Stimulated activated CD4-positive, alpha-beta T cell treated with anti-CD3 and anti-CD28 coated beads, Interleukin-2, amount 100 ng/mL, for 4 hours (primary cell): Measurements from ENCODE around the gene VAMP7.
A peak's percentile ranks its signal among the peaks of the same experiment; 100 is the strongest.
"Not testable (repeated sequence)": the region's sequence is repeated elsewhere in the genome, so short reads cannot be mapped to it uniquely, and the experiment has no call there.

Source experiments
- DNase-seq: peaks from one replicate; pipeline ENCODE4 v3.0.0-alpha.2; 2020; ENCODE audit warnings: low read depth

The VAMP7 gene, protein sequence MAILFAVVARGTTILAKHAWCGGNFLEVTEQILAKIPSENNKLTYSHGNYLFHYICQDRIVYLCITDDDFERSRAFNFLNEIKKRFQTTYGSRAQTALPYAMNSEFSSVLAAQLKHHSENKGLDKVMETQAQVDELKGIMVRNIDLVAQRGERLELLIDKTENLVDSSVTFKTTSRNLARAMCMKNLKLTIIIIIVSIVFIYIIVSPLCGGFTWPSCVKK

DNA sequence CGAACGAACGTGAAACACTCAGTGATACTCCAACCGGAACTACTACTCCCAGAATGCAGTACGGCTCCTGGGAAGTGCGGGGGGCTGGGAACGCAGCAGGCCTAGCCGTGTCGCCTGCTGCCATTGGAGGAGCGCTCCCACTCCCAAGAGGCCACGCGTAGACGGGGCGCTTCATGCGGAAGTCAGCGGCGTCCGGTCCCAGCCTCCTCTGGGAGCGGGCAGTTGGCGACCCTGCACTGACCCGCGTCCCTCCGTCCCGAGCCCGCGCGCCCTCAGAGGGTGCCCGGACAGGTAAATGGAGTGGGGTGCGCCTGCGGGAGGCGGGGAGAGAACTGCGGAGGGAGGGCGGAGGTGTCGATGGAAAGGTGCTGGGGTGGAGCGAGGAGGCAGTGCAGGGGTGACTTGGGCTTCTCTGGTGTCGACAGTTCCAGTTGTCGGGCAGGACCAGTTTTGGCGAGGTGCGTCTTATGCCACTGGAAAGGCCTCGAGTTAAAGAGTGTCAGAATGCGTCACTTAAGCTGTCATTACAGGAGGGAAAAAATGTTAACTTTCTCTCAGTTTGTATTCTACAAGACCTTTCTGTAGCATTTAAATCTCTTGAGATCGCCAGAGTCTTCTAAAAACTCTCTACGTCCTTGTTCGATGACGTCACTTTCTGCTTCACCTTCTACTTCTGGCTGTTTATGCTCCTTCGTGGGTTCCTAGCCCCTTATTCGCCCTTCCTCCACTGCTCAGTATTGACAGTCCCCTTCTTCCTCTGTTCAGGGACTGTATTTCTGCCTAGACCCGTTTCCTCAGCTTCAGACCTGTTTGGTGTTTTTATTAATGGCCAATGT is at the start of gene VAMP7:
VAMP7 (plus strand) TSS at position 188 of the 836 bp plus-strand sequence. CDS start 8,122 bp downstream, outside the sequence.
- DNase-seq, result peak; percentile 68

DNA sequence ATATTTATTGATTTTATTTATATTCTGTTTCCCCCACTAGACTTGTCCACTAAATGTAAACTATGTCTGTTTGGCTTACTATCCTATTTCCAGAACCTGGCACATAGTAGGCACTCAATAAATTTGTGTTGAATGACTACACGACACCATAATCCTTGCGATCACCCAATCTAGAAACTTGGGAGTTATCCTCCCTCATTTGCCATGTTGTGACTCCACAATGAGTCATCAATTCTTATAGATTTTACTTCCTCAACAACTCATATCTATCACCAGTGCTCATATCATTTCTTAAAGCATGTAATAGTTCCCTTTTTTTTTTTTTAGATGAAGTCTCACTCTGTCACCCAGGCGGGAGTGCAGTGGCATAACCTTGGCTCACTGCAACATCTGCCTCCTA is 39.9 kb upstream of the VAMP7 start:
- DNase-seq, result no peak

DNA sequence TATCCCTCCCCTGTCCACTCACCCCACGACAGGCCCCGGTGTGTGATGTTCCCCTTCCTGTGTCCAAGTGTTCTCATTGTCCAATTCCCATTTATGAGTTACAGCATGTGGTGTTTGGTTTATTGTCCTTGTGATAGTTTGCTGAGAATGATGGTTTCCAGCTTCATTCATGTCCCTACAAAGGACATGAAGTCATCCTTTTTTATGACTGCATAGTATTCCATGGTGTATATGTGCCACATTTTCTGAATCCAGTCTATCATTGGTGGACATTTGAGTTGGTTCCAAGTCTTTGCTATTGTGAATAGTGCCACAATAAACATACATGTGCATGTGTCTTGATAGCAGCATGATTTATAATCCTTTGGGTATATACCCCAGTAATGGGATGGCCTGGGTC is 29.4 kb upstream of the VAMP7 start:
- not testable (repeated sequence) for DNase-seq

DNA sequence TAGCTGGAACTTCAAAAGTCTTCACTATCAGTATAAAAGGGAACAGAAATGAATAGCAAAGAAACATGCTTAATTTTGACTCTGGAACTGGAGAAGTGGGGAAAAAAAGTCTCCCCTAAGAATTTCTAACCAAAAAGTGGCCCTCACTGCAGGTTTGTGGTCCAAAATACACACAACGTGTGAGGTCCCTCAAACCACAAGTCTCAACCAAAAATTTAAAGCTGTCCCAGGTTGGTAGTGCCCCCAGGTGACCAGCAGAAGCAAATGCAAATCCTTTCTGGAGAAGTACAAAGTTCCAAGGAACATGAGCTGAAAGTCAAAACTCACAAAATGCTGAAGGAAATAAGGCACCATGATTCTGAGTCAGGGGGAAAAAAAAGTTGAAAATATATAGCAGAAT is 23.6 kb upstream of the VAMP7 start:
- no peak for DNase-seq

DNA sequence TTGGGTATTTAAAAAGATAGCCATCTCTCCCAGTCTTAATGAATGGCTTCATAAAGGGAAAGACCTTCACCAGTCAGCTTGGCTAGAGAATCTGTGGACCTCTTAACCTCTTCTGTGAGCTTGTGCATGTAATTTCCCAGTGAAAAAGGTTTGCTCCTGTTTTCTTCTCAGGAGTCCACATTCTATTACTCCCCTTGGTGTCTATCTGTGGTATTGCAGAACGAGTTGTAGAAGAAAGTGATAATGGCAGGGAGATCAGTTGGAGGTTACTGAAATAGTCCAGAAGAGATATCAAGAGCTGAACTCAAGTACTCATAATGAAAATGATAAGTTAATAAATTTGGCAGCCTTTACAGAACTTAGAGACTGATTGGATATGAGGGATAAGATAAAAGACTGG is 16.5 kb upstream of the VAMP7 start:
- DNase-seq, result no peak

DNA sequence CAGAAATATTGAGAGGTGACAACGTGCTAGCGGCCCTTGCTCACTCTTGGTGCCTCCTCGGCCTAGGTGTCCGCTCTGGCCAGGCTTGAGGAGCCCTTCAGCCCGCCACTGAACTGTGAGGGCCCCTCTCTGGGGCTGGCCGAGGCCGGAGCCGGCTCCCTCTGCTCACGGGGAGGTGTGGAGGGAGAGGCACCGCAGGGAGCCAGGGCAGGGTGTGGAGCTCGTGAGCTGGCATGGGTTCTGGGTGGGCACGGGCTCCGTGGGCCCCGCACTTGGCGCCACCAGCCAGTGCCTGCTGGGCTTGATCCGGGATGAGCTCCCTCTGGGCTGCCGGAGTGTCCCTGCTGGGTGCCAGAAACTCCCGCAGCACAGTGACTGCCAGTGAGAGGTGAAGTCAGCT is 16.0 kb upstream of the VAMP7 start:
- no peak for DNase-seq

DNA sequence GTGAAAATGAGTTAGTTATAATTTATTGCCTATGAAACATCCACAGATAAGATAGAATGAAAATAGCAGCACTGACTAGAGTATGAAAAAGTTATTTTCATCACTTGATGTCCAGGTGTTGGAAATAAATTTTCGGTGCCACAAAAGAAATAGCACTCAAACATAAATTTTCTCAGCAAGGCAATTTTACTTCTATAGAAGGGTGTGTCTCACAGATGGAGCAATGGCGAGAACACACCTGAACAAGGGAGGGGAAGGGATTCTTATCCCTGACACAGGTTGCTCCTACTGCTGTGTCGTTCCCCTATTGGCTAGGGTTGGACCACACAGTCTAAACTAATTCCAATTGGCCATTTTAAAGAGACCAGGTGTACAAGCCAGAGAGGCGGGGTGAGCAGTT is 13.3 kb upstream of the VAMP7 start:
- no peak for DNase-seq

DNA sequence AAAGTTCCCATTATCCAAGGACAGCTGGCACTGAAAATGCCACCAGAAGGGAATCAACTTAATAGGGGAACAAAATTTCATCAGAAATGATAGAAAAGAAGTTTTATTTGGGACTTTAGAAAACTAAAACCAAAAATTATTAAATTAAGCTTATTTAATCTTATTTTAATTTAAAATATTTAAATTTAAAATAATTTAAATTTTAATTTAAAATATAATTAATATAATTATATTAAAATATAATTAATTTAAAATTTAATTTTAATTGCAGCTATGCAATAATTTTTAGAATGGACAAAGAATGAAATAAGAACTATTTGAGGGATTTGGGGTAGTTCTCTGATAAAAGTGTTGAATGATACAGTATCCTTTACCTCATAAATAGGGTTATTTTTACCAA is 10.2 kb upstream of the VAMP7 start:
- no peak for DNase-seq

DNA sequence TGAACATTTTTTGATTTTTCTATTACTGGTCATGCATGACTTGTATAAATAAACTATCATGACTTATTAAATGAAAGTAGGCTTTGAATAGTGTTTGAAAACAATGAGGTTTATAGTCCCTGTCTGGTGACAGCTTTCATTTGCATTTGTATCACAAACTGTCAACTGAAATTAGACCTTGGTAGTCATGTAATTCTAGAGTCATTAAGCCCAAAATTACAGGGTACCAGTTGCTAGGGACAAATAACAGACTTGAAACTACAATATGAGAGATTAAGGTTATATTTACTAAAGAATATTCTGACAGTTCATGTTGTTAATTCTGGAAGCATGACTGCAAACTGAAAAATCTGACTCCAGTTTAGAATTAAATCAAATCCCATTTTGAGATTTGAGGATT is 9.2 kb upstream of the VAMP7 start:
- DNase-seq, result no peak

DNA sequence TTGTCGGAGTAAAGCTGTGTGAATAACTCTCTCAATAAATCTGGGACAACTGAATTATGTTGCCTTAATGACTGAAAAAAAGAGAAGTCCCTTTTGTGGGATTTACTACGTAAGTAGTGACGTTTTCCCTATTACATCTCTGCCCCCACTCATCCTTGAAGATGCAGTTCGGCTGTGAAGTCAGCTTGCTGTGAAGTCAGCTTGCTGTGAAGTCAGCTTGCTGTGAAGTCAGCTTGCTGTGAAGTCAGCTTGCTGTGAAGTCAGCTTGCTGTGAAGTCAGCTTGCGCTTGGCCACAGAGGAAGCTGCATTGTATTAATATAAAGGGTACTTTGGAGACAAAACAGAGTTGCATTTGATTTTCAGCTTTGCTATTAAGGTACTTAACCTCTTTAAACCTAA is 8.0 kb upstream of the VAMP7 start:
- DNase-seq, result no peak

DNA sequence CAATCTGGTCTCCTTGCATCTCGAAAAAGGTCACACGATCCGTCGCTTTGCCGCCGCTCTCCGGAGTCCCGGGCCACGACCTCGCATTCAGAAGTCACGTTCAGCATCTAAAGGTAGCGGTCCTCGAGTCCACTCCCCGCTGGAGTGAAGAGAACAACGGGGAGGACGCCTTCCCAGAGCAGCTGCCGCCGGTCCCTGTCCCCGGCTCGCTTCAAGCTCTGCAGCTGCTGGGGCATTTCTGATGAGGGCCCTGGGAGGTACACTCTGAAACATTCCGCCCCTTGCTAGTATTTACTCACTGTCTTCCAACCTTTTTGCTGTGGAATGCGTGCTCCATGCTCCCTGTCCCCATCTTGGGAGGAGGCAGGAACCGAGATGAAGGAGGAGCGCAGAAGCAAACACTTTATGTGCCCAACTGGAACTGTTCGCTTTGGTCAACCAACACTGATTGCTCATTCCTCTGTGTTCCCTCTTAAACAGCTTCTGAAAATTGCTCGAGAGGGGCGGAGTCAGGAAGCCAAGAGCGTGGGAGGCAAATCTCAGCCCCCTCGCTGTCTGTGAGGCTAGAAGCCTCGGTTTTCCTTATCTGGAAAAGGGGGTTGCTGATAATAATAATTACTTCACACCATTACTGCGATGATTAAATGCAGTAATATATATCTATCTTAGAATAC is 6.4 kb upstream of the VAMP7 start:
- DNase-seq, result no peak

DNA sequence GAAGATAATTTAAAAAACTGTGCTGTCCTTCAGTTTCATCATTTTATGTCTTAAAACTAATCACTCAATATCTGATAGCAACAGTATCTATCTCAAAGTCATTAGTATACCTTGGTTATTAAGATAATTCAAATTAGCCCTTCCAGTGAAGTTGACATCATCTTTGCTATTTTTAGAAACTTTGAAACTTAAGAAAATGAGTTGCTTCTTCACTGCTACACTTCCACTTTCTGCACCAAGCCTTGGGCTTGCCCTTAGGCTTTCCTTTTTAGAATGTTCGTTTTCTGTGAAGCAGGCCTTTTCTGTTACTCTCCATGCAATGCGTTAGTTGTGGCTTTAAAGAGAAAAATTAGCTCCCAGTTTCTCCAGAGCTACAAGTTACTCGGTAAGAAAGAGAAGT is 4.4 kb upstream of the VAMP7 start:
- DNase-seq, result no peak

DNA sequence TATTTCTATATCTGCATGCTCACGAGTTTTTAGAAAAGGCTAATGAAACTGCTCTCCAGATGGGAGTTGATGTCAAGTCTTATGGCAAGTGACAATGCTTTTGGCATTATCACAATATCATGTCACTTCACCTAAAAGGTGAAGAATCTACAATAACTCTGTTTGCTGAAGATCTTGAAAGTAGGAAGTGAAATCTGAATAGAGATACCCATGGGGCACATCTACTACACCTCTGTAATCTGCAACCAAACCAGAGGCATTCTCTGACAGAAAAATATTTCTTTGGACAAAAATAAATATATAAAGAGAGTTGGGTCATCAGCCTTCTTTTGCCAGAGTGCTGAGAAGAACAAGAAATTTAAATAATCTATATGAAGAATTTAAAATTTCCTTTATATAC is 3.9 kb upstream of the VAMP7 start:
- DNase-seq, result no peak

DNA sequence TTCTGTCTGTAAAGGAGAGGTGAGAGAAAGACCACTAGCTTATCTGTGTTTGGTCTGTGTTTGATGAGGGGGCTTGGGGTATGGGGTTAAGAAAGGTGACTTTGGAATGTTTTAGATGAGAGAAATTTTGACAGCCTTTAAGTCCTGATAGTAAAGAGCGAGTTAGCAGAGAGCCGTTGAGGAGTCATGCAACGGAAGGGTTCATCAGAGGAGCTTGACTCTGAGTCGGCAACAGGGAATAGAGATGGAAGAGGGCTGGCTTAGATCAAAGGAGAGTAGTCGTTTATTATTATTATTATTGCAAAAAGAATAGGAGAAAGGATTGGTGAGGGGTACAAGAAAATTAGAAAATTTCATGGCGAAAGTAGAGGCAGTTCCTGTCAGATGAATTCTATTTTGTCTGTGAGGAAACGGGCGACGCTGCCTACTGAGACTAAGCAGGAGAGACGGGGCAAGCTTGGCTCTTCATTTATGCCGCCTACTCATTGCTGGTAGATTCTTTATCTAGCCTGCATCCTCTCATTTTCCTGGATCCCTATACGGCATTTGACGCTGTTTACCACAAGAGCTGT is 473 bp upstream of the VAMP7 start:
- no peak for DNase-seq

DNA sequence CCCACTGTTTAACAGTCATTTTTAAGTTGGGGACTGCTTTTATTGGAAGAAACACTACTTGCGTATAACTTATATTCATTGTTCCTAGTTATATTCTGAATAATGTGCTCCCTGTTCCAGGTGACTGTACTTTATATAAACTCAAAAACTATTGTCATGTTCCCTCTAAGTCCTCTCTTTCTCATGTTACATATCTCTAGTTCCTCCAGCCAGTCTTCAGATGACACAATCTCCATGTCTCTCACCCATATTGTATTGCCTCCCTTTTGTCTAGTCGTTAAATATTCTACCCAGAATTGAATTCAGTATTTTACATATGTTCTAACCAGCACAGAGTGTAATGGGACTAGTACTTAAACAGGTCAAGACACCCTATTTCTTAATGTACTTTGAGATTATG is 5.3 kb downstream of the VAMP7 start:
- no peak for DNase-seq

DNA sequence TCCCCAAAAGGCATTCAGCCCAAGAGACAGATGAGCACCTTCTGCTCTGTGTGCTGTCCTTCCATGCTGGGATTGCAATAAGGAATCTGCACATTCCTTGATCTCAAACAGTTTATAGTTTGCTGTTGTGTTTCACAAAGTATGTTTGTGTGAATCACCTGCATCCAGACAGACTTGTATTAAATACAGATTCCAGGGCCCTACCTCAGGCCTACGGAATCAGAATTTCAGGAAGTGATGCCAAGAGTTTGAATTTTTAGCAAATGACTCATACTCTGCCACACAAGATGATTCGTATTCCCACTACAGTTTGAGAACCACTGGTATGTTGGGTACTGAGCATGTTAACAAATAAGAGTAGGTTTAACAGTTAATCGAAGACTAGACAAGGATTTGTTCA is 7.0 kb downstream of the VAMP7 start:
- no peak for DNase-seq

DNA sequence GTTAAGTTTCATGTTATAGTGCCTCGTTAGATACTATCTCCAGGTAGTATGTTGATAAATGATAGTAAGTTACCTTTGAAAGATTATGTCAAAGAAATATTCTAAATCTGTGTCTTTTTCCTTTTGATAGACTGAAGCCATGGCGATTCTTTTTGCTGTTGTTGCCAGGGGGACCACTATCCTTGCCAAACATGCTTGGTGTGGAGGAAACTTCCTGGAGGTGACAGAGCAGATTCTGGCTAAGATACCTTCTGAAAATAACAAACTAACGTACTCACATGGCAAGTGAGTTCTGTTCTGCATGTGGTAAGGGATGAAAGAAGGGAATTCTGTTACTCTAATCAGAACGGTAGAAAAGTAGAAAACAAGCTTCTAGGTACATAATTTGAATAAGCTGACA is 8.2 kb downstream of the VAMP7 start:
- DNase-seq, result no peak

DNA sequence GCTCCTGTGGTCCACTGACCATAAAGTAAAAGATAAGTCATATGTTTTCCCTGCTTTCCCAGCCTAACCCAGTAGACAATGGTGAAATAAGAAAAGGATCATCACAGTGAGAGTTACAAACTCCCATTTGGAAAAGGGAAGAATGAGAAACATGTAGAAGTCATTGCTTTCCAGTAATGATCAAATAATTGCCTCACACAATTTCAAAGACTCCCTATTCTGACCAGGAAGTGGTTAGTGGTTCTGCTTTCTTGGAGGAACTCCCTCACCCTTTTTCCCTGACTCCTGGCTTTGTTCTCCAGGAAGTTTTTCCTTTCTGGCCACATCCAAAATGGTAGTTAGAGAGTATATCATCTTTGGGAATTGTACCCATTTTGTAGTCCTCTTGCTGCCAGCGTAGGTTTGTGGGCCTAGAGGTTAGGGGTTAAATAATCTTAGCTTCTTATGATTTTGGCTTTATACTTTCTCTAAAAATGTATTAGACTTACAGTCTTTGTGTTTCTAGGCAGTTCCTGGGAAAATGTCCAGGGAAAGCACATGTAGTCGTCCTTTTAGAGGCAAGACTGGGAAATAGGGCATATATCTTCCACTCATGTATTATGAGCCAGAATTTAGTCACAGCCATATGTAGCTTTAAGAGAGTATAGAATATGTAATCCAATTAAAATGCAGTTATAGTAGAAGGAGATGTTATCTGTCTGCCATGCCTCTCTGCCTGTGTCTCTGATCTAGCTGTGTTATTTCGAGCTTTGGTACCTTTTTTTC is 10.5 kb downstream of the VAMP7 start:
- no peak for DNase-seq

DNA sequence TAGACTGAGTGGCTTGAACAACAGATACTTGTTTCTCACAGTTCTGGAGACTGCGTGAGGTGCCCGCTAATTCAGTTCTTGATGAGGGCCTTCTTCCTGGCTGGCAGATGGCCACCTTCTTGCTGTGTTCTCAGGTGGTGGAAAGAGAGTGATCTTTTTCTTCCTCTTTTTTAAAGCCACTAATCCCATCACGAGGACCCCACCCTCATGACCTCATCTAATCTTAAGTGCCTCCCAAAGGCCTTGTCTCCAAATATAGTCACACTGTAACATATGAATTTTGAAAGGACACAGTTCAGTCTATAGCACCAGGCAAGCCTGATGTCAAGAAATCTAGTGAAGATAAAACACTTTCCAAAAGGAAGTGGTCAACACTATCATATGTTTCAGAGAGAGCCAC is 12.4 kb downstream of the VAMP7 start:
- no peak for DNase-seq

DNA sequence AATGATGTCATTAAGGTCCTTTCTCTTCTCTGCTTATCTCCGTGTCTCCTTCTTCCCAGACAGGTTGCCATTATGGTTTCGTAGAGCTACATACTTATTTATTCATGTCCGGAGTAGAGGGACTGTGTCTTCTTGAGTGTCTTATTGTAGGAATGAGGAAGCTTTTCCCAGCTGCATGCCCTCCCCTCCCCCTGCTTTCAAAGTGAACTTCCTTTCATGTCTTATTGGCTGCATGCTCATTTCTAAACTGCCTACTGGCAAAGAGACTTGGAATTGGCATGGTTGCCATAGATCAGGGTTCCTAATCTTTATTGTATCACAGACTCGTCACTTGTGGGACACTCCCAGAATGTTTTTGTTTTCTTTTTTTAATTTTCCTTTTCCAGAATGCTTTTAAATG is 15.4 kb downstream of the VAMP7 start:
- DNase-seq, result no peak

DNA sequence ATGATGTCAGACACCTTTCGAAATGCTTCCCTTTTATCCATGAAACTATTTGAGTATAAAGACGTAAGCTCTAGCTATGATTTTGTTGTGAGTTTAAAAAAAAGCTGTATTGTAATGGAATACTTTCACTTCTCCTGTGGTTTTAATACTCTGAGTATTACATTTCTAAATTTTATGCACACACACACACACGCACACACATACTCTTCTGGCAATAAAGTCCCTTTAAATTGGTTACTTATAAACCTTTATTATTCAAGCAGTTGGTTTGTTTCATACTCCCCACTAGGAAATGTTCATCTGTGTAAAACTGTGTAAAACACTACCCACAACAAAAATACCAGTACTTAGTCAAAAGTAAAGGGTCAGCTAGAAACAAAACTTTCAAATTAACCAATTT is 18.2 kb downstream of the VAMP7 start:
- no peak for DNase-seq

DNA sequence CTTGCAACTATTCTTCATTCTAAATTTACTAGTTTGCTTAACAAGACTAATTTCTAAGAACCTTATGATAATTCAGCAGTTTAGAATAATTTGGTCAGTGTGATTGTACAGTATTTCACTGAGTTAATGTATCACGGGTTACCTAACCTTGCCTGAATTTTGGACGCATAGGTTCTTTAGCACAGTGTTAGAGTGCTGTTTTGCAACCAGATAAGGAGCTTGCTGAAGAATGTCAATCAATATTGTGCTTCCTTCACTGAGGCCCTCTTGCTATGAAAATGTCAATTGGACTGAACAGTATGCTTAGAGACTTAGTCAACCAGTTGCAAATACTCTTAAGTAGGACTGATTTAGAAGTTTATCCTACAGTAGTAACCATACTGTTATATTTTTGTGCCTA is 19.6 kb downstream of the VAMP7 start:
- DNase-seq, result no peak
